ENCODE data around the gene UBFD1.

DNA sequence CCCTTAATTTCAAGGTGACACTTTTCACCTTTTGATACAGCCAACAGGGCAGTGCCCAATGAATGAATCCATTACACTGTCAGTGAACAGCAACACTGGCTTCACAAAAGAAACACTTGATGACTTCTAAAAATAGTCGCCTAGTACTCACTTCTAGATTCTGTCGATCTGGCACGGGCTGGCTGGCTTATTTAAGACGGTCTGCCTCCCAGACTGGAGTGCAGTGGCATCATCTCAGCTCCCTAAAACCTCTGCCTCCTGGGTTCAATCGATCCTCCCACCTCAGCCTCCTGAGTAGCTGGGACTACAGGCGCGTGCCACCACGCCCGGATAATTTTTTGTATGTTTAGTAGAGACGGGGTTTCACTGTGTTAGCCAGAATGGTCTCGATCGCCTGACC, 36.7 kb downstream of the UBFD1 start:
- TF ChIP-seq POLR2A (IDR thresholded peaks at IDR 0.05; ENCODE audit: low read depth), result no peak
- TF ChIP-seq, protein P1, sequence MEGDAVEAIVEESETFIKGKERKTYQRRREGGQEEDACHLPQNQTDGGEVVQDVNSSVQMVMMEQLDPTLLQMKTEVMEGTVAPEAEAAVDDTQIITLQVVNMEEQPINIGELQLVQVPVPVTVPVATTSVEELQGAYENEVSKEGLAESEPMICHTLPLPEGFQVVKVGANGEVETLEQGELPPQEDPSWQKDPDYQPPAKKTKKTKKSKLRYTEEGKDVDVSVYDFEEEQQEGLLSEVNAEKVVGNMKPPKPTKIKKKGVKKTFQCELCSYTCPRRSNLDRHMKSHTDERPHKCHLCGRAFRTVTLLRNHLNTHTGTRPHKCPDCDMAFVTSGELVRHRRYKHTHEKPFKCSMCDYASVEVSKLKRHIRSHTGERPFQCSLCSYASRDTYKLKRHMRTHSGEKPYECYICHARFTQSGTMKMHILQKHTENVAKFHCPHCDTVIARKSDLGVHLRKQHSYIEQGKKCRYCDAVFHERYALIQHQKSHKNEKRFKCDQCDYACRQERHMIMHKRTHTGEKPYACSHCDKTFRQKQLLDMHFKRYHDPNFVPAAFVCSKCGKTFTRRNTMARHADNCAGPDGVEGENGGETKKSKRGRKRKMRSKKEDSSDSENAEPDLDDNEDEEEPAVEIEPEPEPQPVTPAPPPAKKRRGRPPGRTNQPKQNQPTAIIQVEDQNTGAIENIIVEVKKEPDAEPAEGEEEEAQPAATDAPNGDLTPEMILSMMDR (IDR thresholded peaks at IDR 0.05), result no peak
- TF ChIP-seq EP300 (IDR thresholded peaks at IDR 0.05), result no peak
- TF ChIP-seq POLR2AphosphoS5 (IDR thresholded peaks at IDR 0.05), result no peak

Data from esophagus muscularis mucosa (tissue), 4 donors.